Activated CD8-positive, alpha-beta T cell treated with anti-CD3 and anti-CD28 coated beads for 36 hours (primary cell): Measurements from ENCODE around the gene LAMA5. TPM values are rescaled to one million over a fixed set of nuclear protein-coding genes. Genes with fewer than 3 reads are reported as not detected.

Source experiments
- ATAC-seq: fragments of 200-7000 bp; cut with Tn5 transposase; one replicate; pipeline ENCODE4 v1.10.0; 2021; ENCODE audit warnings: mild to moderate bottlenecking, moderate library complexity
- CTCF ChIA-PET: fragments of 350-600 bp; sonication (Branson Sonifier 250); formaldehyde crosslinking; loops from one replicate; lab custom pipeline; 2021; ENCODE audit warnings: antibody characterized with exemption; lab: Charles Lee
- POLR2A ChIA-PET: fragments of 350-600 bp; sonication (Branson Sonifier 250); formaldehyde crosslinking; loops from one replicate; lab custom pipeline; 2021; ENCODE audit warnings: antibody characterized with exemption; lab: Charles Lee
- DNase-seq: peaks from one replicate; pipeline ENCODE4 v3.0.0-alpha.2; 2020
- H3K27ac Mint-ChIP-seq: one replicate; pipeline ENCODE4 v1.8.0; 2021; ENCODE audit warnings: mild to moderate bottlenecking, mixed read lengths
- H3K27me3 Mint-ChIP-seq: one replicate; pipeline ENCODE4 v1.8.0; 2021; ENCODE audit warnings: mixed read lengths
- H3K36me3 Mint-ChIP-seq: one replicate; pipeline ENCODE4 v1.8.0; 2021; ENCODE audit warnings: low read depth, mixed read lengths
- H3K4me1 Mint-ChIP-seq: one replicate; pipeline ENCODE4 v1.8.0; 2021; ENCODE audit warnings: low read depth, mixed read lengths
- H3K4me3 Mint-ChIP-seq: one replicate; pipeline ENCODE4 v1.8.0; 2021; ENCODE audit warnings: mild to moderate bottlenecking, moderate library complexity, mixed read lengths
- H3K9me3 Mint-ChIP-seq: one replicate; pipeline ENCODE4 v1.8.0; 2021; ENCODE audit warnings: mixed read lengths
- CTCF ChIP-seq: fragments of 200-600 bp; IDR thresholded peaks from one replicate; pipeline ENCODE4 v1.8.0; 2022; ENCODE audit warnings: antibody characterized with exemption, mild to moderate bottlenecking
- intact Hi-C: fragments of 100-400 bp; cut with micrococcal nuclease; formaldehyde crosslinking; loops from one replicate; pipeline ENCODE4 v1.10.0; 2022
- total RNA-seq, 2 experiments: library from RNA; stranded (reverse); gene quantifications; one replicate each; pipeline ENCODE4 v1.2.3, GENCODE V29; 2021

LAMA5 gene
- total RNA-seq, 2 experiments from 2014 or later = 0.25 to 0.76 TPM

GRCh38 chr20:62332421-62332820 is 34.7 kb downstream of the LAMA5 start:
- intact Hi-C loops = no loop called here
- Mint-ChIP-seq H3K4me1 (no peaks in the 10 kb centered on the region), H3K27ac (no peak overlapping the region), H3K9me3 (no peaks in the 10 kb centered on the region), H3K27me3 (no peaks in the 10 kb centered on the region), H3K36me3 (no peaks in the 10 kb centered on the region), H3K4me3 (no peak overlapping the region)
- ATAC-seq = no peak
- TF ChIP-seq CTCF = no peak
- POLR2A ChIA-PET = no interaction called here
- CTCF ChIA-PET = no interaction called here
- no peak for DNase-seq

GRCh38 chr20:62331347-62331746 is 35.8 kb downstream of the LAMA5 start:
- POLR2A ChIA-PET = no interaction called here
- Mint-ChIP-seq H3K36me3 (no peaks in the 10 kb centered on the region), H3K4me1 (no peaks in the 10 kb centered on the region), H3K4me3 (no peak overlapping the region), H3K27me3 (no peaks in the 10 kb centered on the region), H3K9me3 (no peaks in the 10 kb centered on the region), H3K27ac (no peak overlapping the region)
- ATAC-seq (no peak), DNase-seq (no peak)
- CTCF ChIA-PET = no interaction called here
- no peak for TF ChIP-seq CTCF
- intact Hi-C loops = no loop called here

DNA sequence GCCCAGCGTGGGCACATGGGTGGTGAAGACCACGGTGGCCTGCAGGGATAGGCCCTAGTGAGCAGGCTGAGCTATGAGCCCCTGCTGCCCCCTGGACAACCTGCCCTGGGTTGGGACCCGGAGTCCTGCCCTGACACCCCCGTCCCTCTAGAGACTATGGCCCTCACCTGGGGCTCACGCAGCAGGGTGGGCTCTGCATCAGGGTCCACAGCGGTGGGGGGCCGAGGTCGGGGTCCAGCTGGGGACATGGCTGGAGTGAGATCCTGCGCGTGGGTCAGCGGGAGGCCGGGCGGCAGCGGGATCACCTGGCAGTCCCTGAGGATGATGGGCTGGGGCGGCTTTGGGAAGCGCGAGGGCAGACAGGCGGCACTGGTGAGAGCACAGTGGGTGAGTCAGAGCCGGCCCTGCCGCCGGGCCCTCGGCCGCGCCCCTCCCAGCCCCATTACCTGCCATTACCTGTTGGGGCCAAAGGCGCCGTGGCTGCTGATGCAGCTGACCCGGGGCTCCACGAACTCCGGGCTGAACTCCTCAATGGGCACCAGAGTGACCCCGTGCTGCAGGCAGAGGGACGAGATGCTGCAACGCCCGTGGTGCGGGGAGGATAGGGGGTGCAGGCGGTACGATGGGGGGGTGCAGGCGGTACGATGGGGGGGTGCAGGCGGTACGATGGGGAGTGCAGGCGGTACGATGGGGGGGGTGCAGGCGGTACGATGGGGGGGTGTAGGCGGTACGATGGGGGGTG is 36.4 kb downstream of the LAMA5 start:
- Mint-ChIP-seq H3K9me3 (no peaks in the 10 kb centered on the region), H3K27me3 (no peaks in the 10 kb centered on the region), H3K27ac (no peak overlapping the region), H3K4me3 (no peak overlapping the region), H3K4me1 (no peaks in the 10 kb centered on the region), H3K36me3 (no peaks in the 10 kb centered on the region)
- DNase-seq (no peak), ATAC-seq (no peak)
- POLR2A ChIA-PET = no interaction called here
- CTCF ChIA-PET = no interaction called here
- intact Hi-C loops = no loop called here
- no peak for TF ChIP-seq CTCF

- POLR2A ChIA-PET = interaction anchor here (0.8 kb wide), 1 partner anchor 86 kb away, joined by 3 read pairs; no protein-coding TSS in a partner anchor
- CTCF ChIA-PET = no interaction called here
- Mint-ChIP-seq H3K9me3 (no peaks in the 10 kb centered on the region), H3K4me3 (no peak overlapping the region), H3K36me3 (no peaks in the 10 kb centered on the region), H3K27me3 (no peaks in the 10 kb centered on the region), H3K4me1 (no peaks in the 10 kb centered on the region), H3K27ac (no peak overlapping the region)
- intact Hi-C loops = no loop called here
- DNase-seq = no peak
- no peak for ATAC-seq
- TF ChIP-seq CTCF = no peak
Measured at GRCh38 chr20:62329389-62330377, 37.4 kb downstream of the LAMA5 start.
